ENCODE data around the gene C3orf20. TPM values are rescaled to one million over a fixed set of nuclear protein-coding genes. Genes with fewer than 3 reads are reported as not detected.

The C3orf20 gene
- under 1 TPM in 2 of 3 donors, not detected in 1; 0.15 to 0.16 TPM for total RNA-seq

DNA sequence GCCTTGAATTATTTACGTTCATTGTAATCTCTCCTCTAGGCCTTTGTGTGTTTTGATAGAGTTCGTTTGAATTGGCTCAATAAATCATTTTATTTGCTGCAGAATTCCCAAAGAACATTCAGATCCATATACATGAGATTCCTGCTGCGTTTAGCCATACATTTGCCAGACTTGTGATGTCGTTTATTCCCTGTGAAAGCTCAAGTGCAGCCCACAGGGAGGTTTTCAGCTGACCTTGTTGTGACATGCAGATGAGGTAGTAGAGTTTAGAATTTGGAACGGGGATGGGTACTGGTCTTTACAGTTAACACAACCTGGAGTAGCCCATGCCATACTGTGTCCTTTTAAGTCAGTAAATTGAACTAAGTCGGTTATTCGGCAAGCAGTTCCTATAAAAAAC is at the start of gene C3orf20:
C3orf20 (plus strand) TSS at position 301 of the 400 bp plus-strand sequence. CDS start 7,573 bp downstream, outside the sequence.
- Histone ChIP-seq H3K9me3 (no peaks in the 10 kb centered on the region), H3K27ac (no peak within 1 kb of the TSS), H3K27me3 (no peaks in the 10 kb centered on the region), H3K36me3 (peaks cover 21% of the 10 kb centered on the region), H3K4me3 (no peak within 1 kb of the TSS), H3K4me1 (no peaks in the 10 kb centered on the region)
- TF ChIP-seq, protein P1, sequence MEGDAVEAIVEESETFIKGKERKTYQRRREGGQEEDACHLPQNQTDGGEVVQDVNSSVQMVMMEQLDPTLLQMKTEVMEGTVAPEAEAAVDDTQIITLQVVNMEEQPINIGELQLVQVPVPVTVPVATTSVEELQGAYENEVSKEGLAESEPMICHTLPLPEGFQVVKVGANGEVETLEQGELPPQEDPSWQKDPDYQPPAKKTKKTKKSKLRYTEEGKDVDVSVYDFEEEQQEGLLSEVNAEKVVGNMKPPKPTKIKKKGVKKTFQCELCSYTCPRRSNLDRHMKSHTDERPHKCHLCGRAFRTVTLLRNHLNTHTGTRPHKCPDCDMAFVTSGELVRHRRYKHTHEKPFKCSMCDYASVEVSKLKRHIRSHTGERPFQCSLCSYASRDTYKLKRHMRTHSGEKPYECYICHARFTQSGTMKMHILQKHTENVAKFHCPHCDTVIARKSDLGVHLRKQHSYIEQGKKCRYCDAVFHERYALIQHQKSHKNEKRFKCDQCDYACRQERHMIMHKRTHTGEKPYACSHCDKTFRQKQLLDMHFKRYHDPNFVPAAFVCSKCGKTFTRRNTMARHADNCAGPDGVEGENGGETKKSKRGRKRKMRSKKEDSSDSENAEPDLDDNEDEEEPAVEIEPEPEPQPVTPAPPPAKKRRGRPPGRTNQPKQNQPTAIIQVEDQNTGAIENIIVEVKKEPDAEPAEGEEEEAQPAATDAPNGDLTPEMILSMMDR (IDR thresholded peaks at IDR 0.05), result no peak
- no peak for TF ChIP-seq POLR2A (IDR thresholded peaks at IDR 0.05)
- no peak for TF ChIP-seq POLR2AphosphoS5 (IDR thresholded peaks at IDR 0.05)
- DNase-seq (ENCODE audit: low spot score in 2 of 2), result no peak
- intact Hi-C loops (cut with DNase I; ENCODE audit: low total_unique reads), result no loop called here

DNA sequence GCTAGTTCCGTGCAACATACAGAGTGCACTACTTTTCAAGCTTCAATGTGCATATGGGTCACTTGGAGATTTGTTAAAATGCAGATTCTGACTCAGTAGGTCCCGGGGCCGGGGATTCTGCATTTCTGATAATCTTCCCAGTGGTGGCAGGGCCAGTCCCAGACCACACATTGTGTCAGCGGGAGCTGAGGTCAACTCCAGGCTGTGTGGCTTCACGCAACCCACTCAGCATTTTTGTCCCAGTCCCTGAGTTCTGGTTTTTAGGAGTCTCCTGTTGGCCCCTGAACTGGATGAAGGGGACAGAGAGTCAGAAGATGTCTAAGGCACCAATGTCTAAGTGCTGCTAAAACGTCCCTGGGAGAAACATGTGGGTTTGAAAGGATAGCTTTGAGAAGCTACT is 49.5 kb upstream of the C3orf20 start:
- Histone ChIP-seq H3K4me3 (no peak overlapping the region), H3K4me1 (peaks cover 0 to 5% of the 10 kb centered on the region in 2 donors), H3K27me3 (peaks cover 0 to 3% of the 10 kb centered on the region in 2 donors), H3K9me3 (peaks cover 0 to 7% of the 10 kb centered on the region in 2 donors), H3K27ac (no peak overlapping the region), H3K36me3 (no peaks in the 10 kb centered on the region)
- intact Hi-C loops (cut with DNase I; ENCODE audit: low total_unique reads), result no loop called here
- TF ChIP-seq, protein P1 (IDR thresholded peaks at IDR 0.05), result no peak
- no peak for TF ChIP-seq POLR2AphosphoS5 (IDR thresholded peaks at IDR 0.05)
- TF ChIP-seq POLR2A (IDR thresholded peaks at IDR 0.05), result no peak
- DNase-seq (ENCODE audit: low spot score in 2 of 2), result no peak

DNA sequence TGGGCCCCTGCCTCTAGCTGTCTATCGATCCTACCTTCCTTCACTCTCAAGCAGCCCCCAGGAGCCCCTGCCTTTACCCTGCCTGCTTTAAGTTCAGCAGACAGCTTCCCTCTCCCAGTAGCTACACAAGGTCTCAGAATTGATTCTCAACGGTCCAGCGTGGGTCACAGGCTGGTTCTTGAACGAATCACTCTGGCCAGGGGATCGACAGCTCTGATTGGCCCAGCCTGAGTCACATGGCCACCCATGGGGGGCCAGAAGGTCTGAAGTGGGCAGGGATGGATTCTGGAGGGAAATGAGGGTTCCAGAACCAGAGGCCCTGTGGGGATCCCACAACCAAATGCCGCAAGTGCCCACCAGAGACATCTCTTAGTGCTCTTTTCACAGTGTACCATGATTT is 47.1 kb upstream of the C3orf20 start:
- intact Hi-C loops (cut with DNase I; ENCODE audit: low total_unique reads), result no loop called here
- H3K27me3 ChIP-seq, result peaks cover 0 to 3% of the 10 kb centered on the region in 2 donors

DNA sequence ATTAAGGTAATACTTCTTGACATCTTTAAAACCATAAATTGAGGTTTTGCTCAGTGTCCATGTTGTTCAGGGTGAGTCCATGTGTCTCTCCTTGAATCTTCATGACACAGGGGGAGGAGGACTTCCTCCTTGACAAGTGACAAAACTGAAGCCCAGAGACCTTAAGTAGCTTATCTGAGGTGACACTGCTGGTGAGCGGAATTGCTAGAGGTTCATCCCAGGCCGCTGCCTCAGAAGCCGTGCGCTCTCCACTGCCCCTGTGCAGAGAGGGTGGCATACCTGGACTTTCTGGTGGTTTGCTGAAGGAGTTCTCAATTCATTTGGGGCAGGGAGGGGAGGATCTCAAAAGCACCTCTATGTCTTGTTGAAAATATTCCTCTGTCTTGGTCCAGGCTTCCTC is 46.5 kb upstream of the C3orf20 start:
- Histone ChIP-seq H3K27ac (no peak overlapping the region), H3K4me1 (no peaks in the 10 kb centered on the region), H3K27me3 (peaks cover 0 to 3% of the 10 kb centered on the region in 2 donors), H3K4me3 (no peak overlapping the region), H3K9me3 (peaks cover 0 to 7% of the 10 kb centered on the region in 2 donors), H3K36me3 (no peaks in the 10 kb centered on the region)
- TF ChIP-seq, protein P1 (IDR thresholded peaks at IDR 0.05), result no peak
- TF ChIP-seq POLR2AphosphoS5 (IDR thresholded peaks at IDR 0.05), result no peak
- TF ChIP-seq POLR2A (IDR thresholded peaks at IDR 0.05), result no peak
- intact Hi-C loops (cut with DNase I; ENCODE audit: low total_unique reads), result no loop called here
- DNase-seq (ENCODE audit: low spot score in 2 of 2), result no peak

More for the DNA sequence above, 47.1 kb upstream of the C3orf20 start:
- H3K4me1 ChIP-seq, result peaks cover 0 to 4% of the 10 kb centered on the region in 2 donors
- H3K9me3 ChIP-seq, result peaks cover 0 to 7% of the 10 kb centered on the region in 2 donors
- no peaks in the 10 kb centered on the region for H3K36me3 ChIP-seq
- TF ChIP-seq POLR2A (IDR thresholded peaks at IDR 0.05) (no peak), POLR2AphosphoS5 (IDR thresholded peaks at IDR 0.05) (no peak)
- TF ChIP-seq, protein P1 (IDR thresholded peaks at IDR 0.05), result no peak
- no peak overlapping the region for H3K27ac ChIP-seq
- no peak overlapping the region for H3K4me3 ChIP-seq
- no peak for DNase-seq (ENCODE audit: low spot score in 2 of 2)

DNA sequence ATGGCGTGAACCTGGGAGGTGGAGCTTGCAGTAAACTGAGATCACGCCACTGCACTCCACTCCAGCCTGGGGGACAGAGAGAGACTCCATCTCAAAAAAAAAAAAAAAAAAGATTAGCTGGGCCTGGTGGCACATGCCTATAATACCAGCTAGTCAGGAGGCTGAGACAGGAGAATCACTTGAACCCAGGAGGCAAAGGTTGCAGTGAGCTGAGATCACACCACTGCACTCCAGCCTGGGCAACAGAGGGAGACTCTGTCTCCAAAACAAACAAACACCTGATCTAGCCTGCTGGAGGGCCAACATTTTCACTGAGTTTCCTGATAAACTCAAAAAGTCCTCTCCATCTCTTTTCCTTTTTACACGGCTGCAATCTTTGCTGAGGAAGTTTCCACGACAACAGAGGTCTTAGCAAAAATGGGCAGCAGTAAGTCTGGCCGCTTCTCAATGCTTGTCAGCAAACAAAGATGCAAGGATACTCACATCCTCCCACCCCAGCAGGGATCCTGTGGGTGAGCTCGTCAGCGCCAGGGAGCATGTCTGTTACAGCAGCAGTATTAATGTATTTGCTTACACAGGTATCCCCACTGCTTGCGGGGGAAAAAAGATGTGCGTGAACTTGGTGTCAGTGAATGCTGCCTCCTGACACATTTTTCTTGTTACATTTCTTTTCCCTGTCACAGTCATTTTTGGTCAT is 44.4 kb upstream of the C3orf20 start:
- H3K4me3 ChIP-seq, result no peak overlapping the region
- TF ChIP-seq, protein P1 (IDR thresholded peaks at IDR 0.05), result no peak
- TF ChIP-seq POLR2A (IDR thresholded peaks at IDR 0.05) (no peak), POLR2AphosphoS5 (IDR thresholded peaks at IDR 0.05) (no peak)
- H3K4me1 ChIP-seq, result no peaks in the 10 kb centered on the region
- no peaks in the 10 kb centered on the region for H3K36me3 ChIP-seq
- intact Hi-C loops (cut with DNase I; ENCODE audit: low total_unique reads), result no loop called here
- no peak for DNase-seq (ENCODE audit: low spot score in 2 of 2)
- peaks cover 0 to 7% of the 10 kb centered on the region in 2 donors for H3K9me3 ChIP-seq
- no peak overlapping the region for H3K27ac ChIP-seq
- peaks cover 0 to 5% of the 10 kb centered on the region in 2 donors for H3K27me3 ChIP-seq
